Measurements from ENCODE around the gene MPND.
A peak's percentile ranks its signal among the peaks of the same experiment; 100 is the strongest.
"Not testable (repeated sequence)": the region's sequence is repeated elsewhere in the genome, so short reads cannot be mapped to it uniquely, and the experiment has no call there.

MPND gene

DNA sequence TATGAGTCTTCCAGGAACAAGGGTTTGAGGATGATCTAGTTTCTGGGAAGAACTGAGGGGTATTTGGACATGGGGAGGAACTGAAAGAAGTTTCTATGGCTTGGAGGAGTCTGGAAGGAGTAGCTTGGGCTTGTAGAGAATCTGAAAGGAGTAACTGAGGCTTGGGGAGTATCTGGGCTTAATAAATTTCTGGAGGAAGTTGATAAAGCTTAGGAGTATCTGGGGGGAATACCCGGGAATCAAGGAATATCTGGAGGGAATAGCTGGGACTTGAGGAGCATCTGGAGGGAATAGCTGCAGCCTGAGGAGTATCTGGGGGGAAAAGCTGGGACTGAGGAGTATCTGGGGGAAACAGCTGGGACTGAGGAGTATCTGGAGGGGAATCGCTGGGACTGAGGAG is 22.9 kb upstream of the MPND start:
- DNase-seq = no peak

DNA sequence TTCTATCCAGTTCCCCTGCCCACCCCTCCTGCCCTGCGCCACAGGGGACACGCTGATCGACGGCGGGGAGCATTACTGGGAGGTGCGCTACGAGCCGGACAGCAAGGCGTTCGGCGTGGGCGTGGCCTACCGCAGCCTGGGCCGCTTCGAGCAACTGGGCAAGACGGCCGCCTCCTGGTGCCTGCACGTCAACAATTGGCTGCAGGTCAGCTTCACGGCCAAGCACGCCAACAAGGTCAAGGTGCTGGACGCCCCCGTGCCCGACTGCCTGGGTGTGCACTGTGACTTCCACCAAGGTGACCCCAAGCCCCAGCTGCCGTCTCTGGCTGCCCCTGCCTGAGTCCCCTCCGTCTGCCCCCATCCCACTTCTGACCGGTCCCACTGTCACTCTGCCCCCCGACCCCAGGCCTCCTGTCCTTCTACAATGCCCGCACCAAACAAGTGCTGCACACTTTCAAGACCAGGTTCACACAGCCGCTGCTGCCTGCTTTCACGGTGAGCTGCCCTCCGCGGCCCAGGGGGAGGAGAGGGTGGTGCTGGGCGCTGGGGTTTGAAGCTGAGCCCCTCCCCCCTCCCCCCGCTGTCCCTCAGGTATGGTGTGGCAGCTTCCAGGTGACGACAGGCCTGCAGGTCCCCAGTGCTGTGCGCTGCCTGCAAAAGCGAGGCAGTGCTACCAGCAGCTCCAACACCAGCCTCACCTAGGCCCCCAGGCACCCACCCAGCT is 20.3 kb upstream of the MPND start:
- DNase-seq = no peak

DNA sequence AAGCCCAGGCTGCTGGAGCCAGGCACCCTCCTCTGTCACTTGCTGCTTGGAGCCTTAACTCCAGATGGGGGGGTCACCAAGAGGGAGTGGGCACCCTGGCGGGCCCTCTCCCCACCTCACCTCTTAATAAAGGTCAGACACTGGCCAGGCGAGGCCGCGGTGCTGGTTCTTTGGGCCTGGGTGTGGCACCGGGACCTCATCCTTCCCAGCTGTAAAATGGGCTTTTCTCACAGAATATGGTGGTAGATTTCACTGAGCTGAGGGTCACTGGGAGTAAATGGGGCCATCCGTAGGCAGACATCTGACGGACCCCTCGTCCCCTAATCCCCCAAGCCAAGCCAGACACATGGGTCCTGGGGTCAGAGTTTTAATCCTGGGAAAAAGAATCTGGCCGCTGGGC is 19.7 kb upstream of the MPND start:
- no peak for DNase-seq

DNA sequence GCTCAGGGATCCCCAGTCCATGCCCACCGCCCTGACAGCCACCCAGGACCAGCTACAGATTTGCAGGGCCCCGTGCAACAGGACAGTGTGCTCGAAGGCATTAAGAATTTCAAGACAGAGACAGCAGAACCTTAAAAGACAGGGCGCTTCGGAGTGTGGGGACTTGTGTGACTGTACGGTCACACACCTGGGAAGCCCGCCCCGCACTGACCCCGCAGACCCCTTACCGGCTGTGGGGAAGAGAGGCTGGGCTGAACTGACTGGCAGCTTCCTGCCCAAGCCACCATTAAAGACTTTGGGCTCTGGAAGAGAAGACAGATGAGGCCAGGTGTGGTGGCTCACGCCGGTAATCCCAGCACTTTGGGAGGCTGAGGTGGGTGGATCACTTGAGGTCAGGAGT is 19.1 kb upstream of the MPND start:
- DNase-seq = no peak

DNA sequence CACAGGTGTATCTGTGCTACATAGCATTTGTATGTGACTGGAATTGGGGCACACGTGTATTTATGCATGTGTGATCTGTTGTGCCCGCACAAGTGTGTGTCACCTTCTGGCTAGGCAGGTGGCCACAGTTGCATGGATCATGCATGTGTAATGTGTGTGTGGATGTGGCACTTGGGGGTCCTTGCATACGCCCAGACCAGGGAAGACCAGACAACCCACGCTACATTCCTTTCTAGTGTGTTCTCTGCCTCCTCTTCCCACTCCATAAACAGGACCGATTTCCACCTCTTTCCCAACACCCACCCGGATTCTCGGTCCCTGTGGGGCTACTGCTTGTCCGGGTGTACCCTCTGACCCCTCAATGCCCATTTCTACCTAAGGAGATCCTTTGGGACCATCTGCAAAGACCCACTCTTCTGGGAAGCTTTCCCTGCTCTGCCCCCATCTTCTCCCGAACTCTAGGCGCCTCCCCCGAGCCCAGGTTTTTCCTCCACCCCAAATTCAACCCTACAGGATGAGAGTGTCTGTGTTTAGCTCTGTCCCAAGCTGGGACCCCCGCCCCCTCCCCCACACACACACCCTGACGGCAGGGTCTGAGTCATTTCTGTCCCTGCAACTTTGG is 17.0 kb upstream of the MPND start:
- DNase-seq = no peak

DNA sequence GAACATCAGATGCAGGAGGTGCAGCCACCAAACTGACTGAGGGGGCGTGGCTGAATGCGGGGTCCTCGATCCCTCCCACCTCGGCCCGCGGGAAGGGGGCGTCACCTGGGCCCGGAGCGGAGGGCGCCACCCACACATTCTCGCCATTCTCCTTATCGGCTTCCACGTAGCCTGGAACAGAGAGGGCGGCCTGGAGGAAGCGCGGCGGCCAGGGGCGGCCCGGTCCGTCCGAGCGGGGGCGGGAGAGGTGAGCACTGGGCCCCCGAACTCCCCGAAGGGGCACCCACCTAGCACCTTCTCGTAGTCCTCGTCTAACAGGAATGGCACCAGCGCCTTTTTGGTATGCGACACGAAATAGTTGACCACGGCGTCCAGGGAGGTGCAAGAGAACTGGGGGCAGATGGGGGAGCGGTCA is 16.5 kb upstream of the MPND start:
- peak; percentile 37 for DNase-seq

DNA sequence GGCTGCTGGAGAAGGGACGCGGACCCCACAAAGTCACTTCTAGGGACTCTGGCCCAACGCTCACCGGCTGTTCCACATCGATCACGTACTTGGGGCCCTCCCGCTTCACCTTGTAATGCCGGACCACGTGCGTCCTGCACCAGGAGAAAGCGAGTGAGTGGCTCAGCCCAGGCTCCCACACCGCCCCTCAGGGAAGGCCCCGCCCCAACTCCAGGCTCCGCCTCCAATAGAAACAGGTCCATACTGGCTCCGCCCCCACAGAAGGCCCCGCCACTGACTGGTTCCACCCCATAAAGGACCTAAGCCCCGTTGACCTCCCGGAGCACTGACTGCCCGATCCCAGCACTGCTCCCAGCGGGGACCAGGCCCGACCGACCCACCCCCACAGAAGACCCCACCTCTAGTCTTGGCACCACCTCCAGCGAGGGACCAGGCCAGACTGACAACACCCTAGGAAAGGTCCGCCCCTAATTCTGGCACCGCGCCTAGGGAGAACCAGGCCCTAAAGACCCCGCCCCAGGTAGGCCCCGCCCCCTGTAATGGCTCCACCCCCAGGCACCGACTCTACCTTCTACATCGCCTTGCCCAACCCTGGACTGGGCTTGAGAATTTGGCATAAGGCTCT is 16.0 kb upstream of the MPND start:
- DNase-seq = peak; percentile 80

DNA sequence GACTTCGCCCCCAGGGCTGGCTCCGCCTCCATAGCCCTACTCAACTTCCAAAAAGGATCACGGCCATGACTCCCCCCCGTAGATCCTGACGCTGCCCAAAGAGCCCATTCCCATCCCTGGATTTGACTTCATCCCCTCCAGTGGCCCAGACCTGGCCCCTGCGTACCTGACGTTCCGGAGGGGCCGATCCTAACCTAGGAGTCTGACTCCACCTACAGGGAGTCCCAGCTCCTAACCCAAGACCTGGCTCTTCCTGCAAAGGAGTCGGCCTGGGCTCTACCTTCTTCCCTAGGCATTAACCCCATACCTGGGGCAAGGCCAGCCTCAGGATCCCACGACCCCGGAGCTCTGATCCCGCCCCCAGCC is 15.5 kb upstream of the MPND start:
- no peak for DNase-seq

DNA sequence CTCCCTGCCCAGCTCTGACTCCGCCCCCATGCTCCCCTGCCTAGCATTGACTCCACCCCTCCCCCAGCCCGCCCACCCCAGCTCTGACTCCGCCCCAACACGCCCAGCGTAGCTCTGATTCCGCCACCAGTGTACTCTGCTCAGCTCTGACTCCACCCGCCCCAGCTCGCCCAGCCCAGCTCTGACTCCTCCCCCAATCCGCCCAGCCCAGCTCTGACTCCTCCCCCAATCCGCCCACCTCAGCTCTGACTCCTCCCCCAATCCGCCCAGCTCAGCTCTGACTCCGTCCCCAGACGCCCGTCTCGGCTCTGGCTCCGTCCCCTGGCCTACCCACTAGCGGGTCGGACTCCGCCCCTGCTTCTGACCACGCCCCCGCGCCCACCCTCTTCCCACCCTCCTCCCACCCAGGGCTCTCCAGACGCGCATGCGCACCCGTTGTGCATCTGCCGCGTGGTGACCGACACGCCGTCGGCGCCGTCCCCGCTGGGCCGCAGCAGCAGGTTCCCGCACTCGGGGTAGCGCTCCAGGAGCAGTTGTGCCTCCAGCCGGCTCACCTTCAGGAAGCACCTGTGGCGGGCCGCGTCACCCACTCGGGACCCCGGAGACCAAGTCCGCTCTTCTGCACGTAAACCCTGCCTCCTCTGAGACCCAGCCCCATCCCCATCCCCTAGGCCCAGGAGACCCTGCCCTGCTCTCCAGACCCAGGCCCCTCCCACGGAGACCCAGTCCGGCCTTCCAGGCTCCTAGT is 14.9 kb upstream of the MPND start:
- DNase-seq = peak; percentile 99

DNA sequence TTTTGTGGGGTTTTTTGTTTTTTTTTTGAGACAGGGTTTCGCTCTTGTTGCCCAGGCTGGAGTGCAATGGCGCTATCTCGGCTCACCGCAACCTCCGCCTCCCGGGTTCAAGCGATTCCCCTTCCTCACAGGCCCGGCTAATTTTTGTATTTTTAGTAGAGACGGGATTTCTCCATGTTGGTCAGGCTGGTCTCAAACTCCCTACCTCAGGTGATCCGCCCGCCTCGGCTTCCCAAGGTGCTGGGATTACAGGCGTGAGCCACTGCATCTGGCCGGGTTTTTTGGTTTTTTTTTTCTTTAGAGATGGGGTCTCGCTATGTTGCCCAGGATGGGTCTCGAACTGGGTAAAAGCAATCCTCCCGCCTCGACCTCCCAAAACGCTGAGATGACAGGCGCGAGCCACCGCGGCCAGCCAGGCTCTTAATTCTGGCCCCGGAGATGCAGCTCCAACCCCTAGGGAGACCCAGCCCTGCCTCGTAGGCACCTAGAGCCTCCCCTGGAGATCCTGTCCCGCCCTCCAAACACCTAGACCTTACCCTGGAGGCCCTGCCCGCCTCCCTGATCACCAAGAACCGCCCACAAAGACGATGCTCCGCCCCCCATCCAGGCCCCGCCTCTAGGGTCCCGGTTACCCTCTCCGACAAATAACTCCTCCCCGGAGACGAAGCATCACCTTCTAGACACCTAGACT is 14.2 kb upstream of the MPND start:
- DNase-seq = not testable (repeated sequence)

DNA sequence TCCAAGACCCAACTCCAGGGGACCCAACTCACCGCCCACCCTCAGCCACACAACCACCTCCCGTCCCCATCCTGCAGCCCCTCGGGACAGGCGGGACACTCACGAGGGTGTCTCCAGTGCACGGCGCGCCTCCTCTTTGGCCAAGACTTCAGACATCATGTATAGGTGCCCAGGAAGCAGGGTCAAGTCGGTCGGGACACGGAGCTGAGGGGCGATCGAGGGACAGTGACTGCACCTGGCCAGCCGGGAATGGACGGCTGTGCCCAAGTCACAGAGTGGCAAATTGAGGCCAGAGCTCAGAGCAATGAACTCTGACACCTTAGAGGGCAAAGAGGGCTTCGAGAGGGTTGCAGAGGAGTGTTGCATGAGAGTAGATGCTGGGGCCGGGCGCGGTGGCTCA is 13.5 kb upstream of the MPND start:
- no peak for DNase-seq

DNA sequence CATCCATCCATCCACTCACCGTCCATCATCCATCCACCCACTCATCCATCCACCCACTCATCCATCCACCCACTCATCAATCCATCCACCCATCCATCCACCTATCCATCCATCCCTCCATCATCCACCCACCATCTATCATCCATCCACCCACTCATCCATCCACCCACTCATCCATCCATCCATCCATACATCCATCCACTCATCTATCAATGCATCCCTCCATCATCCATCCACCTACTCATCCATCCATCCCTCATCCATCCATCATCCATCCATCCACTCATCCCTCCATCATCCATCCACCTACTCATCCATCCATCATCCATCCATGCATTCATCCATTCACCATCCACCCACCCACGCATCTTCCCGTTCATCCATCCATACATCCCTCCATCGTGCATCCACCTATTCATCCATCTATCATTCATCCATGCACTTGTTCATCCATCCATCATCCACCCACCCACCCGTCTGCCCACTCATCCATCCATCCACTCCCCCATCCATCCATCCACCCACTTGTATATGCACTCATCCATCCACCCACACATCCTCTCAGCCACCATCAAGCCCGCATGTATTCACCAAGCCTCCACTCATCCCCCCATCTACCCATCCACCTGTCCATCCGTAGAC is 8.3 kb upstream of the MPND start:
- no peak for DNase-seq

DNA sequence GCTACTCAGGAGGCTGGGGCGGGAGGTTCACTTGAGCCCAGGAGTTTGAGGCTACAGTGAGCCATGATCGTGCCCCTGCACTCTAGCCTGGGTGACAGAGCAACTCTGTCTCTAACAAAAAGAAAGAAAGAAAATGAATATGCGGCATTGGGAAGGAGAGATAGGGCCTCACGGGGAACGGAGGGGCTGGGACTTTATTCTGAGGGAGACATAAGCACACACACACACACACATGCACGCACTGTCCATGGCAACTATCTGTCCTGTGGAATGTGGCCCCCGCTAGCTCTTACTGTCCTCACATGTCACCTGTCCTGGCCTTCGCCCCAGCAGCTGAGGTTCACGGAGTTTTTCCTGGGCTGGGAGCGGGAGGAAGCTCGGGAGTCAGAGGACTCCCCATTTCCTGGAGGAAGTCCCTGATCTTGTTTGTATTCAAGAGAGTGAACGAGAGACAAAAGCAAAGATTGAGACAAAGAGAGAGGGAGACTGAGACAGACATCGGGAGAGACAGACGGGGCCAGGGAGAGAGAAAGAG is 5.4 kb upstream of the MPND start:
- DNase-seq = peak; percentile 45

DNA sequence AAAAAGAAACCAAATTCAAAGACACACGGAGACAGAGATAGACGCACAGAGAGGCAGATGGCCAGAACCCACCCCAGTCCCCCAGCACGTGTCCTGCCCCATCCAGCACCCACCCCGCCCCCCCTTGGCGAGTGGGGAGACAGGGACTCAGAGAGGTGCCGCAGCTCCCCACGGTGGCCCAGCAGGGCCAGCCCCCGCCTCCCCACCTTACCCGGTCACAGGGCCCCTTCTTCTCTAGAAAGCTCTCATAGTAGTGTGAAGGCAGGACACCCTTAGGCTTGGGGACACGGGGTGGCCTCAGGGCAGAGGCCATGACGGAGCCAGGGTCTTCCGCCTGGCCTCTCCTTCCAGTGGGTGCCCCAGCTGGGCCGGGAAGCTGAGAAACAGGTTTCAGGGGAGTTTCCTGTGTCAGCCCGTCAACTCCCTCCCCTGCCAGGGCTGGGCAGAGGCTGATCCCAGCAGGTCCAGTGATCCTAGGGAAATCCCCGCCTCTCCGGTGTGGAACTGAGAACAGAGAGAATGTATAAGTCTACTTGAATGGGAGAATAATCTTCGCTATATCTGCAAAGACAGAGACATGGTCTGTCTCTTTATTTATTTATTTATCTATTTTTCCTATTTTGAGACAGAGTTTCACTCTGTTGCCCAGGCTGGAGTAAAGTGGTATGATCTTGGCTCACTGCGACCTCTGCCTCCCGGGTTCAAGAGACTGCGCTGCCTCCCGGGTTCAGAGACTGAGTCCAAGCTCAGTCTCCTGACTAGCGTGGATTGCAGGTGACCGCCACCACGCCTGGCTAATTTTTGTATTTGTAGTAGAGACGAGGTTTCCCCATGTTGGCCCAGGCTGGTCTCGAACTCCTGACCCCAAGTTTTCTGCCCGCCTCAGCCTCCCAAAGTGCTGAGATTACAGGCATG is 4.7 kb upstream of the MPND start, which contains the start of gene STAP2:
TSS of gene STAP2 (minus strand) at position 387 of the 915 bp plus-strand sequence. CDS start at position 313, 74 bp downstream.
- no peak for DNase-seq

DNA sequence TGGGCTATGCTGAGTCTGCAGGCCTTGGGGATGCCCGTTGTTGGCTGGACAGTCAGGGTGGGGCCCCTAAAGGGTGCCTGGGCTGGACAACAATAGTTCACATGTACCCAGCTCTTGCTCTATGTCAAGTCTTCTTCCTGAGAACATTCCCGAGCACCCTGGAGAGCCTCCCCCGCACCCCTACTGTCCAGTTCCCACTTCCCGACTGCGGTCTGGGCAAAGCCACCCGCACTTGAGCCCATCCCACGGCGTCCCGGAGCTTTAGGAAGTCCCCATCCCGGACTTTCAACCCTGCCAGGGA is 1.1 kb upstream of the MPND start:
- no peak for DNase-seq

DNA sequence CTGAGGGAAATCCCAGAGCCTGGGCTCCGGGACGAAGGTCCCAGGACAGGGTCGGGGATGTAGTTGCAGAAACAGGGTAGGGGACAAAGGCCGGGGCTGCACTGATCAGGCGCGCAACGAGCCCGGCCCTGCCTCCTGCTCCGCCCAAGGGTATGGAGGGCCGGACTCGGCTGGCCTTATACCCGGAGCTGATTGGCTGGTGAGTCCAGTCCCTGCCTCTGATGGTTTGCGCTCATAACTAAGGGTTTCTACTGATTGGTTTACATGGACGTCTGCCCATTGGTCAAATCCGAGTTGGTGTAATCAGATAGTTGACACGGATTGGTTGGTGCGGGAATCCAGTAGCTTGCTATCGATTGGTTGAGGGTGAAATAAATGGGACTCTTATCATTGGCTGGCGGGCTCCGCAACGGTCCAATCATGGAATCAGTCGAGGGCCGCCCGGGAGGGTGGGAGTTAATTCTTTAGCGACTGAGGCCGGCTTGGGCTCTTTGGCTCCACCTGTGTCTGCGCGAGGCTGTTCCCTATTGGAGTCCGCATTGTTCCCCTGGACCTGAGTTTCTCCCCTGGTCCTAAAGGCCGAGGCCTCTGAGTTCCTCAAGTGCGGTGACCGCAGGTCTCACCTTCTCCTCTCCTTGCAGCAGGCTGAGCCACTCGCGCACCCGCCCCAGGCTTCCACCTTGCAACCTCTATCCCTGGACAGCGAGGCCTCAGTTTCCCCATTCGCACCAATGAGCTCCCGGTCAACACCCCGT is 570 bp upstream of the MPND start:
- peak; percentile 100 for DNase-seq

DNA sequence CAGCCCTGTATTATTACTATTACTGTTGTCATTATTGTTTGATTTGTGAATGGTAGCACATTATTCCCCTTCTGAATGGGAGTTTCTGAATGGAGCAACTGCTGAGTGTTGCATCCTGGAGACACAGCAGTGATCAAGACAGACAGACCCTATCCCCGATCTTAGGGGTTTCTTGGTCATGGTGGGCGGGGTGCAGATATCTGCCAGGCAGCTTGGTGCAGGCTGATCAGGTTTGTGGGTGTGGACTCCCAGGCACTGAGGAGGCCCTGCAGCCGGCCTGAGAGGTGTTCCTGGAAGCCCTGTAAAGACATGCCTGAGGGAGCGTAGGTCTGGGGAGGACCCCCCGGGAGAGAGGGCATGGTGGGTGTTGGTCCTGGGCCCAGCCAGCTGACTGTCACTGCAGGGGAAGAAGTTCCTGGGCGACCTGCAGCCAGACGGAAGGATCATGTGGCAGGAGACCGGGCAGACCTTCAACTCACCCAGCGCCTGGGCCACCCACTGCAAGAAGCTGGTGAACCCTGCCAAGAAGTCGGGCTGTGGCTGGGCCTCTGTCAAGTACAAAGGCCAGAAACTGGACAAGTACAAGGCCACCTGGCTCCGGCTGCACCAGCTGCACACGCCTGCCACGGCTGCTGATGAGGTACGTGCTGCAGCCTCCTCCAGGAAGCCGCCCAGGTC is 2.1 kb downstream of the MPND start:
- no peak for DNase-seq

DNA sequence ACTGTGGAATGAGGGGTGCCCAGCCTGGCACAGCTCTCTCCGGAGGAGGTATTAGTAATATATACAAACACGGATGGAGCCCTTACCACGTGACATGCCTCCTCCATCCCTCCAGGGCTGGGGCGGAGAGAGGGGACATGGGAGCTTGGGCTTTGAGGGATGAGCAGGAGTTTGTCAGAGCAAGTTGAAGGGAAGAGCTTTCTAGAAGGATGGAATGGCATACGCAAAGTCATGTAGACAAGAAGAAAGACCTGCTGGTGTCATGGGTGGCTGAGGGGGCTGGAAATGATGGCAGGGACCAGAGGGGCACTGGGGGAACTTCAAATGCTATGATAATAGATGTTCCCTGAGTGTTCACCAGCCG is 2.6 kb downstream of the MPND start:
- no peak for DNase-seq

DNA sequence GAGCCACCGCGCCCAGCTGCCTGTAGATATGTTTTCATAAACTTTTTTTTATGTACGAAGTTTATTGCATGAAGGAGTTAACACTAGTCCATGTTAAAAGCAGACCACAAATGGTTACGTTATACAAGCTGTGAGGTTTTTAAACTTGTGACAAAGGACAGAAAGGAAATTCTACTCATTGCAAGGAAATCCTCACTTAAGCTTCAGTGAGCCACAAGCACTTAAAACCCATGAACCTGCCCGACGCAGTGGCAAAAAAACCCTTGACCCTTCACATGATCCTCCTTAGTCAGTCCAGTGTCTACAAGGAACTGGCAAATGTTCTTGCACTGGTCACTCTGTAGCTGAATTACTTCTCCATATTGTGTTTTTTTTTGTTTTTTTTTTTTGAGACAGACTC is 4.2 kb downstream of the MPND start:
- no peak for DNase-seq

DNA sequence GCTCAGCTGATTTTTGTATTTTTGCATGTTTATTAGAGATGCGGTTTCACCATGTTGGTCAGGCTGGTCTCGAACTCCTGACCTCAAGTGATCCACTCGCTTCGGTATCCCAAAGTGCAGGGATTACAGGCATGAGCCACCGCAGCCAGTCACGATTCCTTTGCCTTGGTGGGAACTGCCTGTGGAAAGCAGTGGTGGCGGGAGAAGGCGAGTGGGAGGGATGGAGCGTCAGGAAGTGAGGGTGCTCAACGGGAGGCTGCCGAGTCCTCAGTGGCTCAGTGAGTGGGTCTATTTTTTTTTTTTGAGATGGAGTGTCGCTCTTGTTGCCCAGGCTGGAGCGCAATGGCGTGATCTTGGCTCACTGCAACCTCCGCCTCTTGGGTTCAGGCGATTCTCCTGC is 5.9 kb downstream of the MPND start:
- not testable (repeated sequence) for DNase-seq
